Measurements from ENCODE around the gene CPEB3. TPM values are rescaled to one million over a fixed set of nuclear protein-coding genes. Genes with fewer than 3 reads are reported as not detected.

Gene CPEB3
- total and polyA plus RNA-seq, 9 of the 15 experiments (the other 6 are each of a cell fraction or from before 2014, with no cell fraction given): 0.15 to 1.2 (median 0.51) TPM

GRCh38 chr10:92240289-92241157 lies 50.4 kb downstream of the CPEB3 start (continued):
- TF ChIP-seq GTF2A2 (tag; IDR thresholded peaks at IDR 0.05) (0 out of 2 replicates have a peak, but pooled peaks have one; percentile 36), ZNF253 (CRISPR knock-in tag; conservative IDR thresholded peaks at IDR 0.05) (no peak), EGR1 (conservative IDR thresholded peaks at IDR 0.05) (no peak), LCOR (CRISPR knock-in tag; IDR thresholded peaks at IDR 0.05) (no peak), SLC30A9 (CRISPR knock-in tag; IDR thresholded peaks at IDR 0.05) (no peak), ZBTB8A (IDR thresholded peaks at IDR 0.05; ENCODE audit: partially characterized antibody) (no peak), SMAD3 (CRISPR knock-in tag; conservative IDR thresholded peaks at IDR 0.05) (no peak), TFAP4 (CRISPR knock-in tag; IDR thresholded peaks at IDR 0.05; ENCODE audit: borderline replicate concordance) (no peak), TRIM25 (IDR thresholded peaks at IDR 0.05; ENCODE audit: borderline replicate concordance) (no peak), NR4A1 (CRISPR knock-in tag; IDR thresholded peaks at IDR 0.05) (no peak), NR4A1 (tag; IDR thresholded peaks at IDR 0.05) (0 out of 2 replicates have a peak, but pooled peaks have one; percentile 38), TAF15 (IDR thresholded peaks at IDR 0.05; ENCODE audit: low read depth, low read length) (no peak), TCFL5 (CRISPR knock-in tag; conservative IDR thresholded peaks at IDR 0.05) (no peak), ZFP1 (CRISPR knock-in tag; IDR thresholded peaks at IDR 0.05) (no peak), PKNOX1 (IDR thresholded peaks at IDR 0.05) (peak; percentile 39), ZNF431 (CRISPR knock-in tag; IDR thresholded peaks at IDR 0.05) (no peak), ZNF785 (CRISPR knock-in tag; IDR thresholded peaks at IDR 0.05) (no peak), SNIP1 (IDR thresholded peaks at IDR 0.05; ENCODE audit: low read depth) (no peak), TSC22D4 (tag; IDR thresholded peaks at IDR 0.05) (no peak), ZNF586 (CRISPR knock-in tag; conservative IDR thresholded peaks at IDR 0.05) (no peak), E2F5 (CRISPR knock-in tag; IDR thresholded peaks at IDR 0.05) (no peak)
- TF ChIP-seq, protein P1, sequence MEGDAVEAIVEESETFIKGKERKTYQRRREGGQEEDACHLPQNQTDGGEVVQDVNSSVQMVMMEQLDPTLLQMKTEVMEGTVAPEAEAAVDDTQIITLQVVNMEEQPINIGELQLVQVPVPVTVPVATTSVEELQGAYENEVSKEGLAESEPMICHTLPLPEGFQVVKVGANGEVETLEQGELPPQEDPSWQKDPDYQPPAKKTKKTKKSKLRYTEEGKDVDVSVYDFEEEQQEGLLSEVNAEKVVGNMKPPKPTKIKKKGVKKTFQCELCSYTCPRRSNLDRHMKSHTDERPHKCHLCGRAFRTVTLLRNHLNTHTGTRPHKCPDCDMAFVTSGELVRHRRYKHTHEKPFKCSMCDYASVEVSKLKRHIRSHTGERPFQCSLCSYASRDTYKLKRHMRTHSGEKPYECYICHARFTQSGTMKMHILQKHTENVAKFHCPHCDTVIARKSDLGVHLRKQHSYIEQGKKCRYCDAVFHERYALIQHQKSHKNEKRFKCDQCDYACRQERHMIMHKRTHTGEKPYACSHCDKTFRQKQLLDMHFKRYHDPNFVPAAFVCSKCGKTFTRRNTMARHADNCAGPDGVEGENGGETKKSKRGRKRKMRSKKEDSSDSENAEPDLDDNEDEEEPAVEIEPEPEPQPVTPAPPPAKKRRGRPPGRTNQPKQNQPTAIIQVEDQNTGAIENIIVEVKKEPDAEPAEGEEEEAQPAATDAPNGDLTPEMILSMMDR (IDR thresholded peaks at IDR 0.05 in 2 of 3, conservative IDR thresholded peaks at IDR 0.05 in 1 of 3; ENCODE audit: insufficient read depth in 2 of 3, low read depth in 1 of 3, low read length in 3 of 3): no peak

All from K562 (cell line).